ENCODE measurements around the gene ARL14. TPM values are rescaled to one million over a fixed set of nuclear protein-coding genes. Genes with fewer than 3 reads are reported as not detected.

ARL14 gene
- total RNA-seq, 1 donor = not detected

DNA sequence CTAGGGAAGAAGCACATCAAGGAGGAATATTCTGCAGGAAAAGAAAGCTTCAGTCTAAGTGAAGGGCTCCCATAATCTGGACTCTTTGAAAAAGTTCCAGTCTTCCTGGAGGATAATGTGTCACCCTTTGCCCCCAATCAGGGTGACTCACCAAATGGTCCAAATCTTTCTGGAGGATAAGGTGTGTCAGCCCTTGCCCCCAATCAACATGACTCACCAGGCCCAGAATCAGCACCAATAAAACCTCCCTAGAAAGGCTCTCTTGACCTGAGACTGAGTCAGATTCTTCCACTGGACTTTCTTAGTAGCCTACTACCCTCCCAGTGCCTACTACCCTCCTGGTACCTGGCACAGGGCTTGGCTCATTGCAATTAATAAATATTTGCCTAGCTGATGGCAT, 9.5 kb upstream of the ARL14 start:
- peaks cover 23% of the 10 kb centered on the region for H3K4me1 ChIP-seq (ENCODE audit: insufficient read depth, low read length)
- H2AFZ ChIP-seq (ENCODE audit: low read length) = no peak overlapping the region
- H3K4me2 ChIP-seq (ENCODE audit: insufficient read depth, low read length) = no peak overlapping the region
- H3K27me3 ChIP-seq (ENCODE audit: insufficient read depth, low read length) = no peaks in the 10 kb centered on the region
- H3K4me3 ChIP-seq (ENCODE audit: insufficient read depth, low read length) = no peak overlapping the region
- DNase-seq (ENCODE audit: insufficient read length, low spot score, missing footprints) = no peak
- H3K79me2 ChIP-seq (ENCODE audit: insufficient read depth, low read length) = no peaks in the 10 kb centered on the region
- H4K20me1 ChIP-seq (ENCODE audit: insufficient read depth, low read length) = no peaks in the 10 kb centered on the region
- H3K9me3 ChIP-seq (ENCODE audit: low read depth, low read length) = no peaks in the 10 kb centered on the region
- TF ChIP-seq, protein P1, sequence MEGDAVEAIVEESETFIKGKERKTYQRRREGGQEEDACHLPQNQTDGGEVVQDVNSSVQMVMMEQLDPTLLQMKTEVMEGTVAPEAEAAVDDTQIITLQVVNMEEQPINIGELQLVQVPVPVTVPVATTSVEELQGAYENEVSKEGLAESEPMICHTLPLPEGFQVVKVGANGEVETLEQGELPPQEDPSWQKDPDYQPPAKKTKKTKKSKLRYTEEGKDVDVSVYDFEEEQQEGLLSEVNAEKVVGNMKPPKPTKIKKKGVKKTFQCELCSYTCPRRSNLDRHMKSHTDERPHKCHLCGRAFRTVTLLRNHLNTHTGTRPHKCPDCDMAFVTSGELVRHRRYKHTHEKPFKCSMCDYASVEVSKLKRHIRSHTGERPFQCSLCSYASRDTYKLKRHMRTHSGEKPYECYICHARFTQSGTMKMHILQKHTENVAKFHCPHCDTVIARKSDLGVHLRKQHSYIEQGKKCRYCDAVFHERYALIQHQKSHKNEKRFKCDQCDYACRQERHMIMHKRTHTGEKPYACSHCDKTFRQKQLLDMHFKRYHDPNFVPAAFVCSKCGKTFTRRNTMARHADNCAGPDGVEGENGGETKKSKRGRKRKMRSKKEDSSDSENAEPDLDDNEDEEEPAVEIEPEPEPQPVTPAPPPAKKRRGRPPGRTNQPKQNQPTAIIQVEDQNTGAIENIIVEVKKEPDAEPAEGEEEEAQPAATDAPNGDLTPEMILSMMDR (IDR thresholded peaks at IDR 0.05; ENCODE audit: extremely low read depth, low read depth, low read length) = no peak
- no peak overlapping the region for H3K27ac ChIP-seq (ENCODE audit: low read depth, low read length)
- no peaks in the 10 kb centered on the region for H3K36me3 ChIP-seq (ENCODE audit: insufficient read depth, low read length)

DNA sequence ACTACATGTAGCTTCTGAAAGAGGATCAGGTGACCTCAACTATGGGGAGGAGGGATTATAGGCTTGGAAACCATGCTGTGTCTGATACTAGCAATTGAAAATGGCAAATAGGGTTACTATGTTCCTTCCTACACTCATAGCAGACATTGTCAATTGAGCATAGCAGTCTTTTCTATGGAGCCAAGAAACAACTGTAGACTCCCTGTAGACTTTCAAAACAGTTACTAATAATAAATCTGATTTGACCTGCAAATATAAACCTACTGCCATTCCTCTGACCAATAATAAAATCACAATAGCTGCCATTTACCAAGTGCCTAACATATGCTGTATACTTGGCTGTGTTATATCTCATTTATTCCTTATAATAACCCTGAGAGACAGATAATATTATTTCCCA, 8.5 kb upstream of the ARL14 start:
- Histone ChIP-seq H2AFZ (ENCODE audit: low read length) (no peak overlapping the region), H4K20me1 (ENCODE audit: insufficient read depth, low read length) (no peaks in the 10 kb centered on the region), H3K36me3 (ENCODE audit: insufficient read depth, low read length) (no peaks in the 10 kb centered on the region), H3K79me2 (ENCODE audit: insufficient read depth, low read length) (no peaks in the 10 kb centered on the region), H3K9me3 (ENCODE audit: low read depth, low read length) (no peaks in the 10 kb centered on the region), H3K27me3 (ENCODE audit: insufficient read depth, low read length) (no peaks in the 10 kb centered on the region), H3K4me3 (ENCODE audit: insufficient read depth, low read length) (no peak overlapping the region), H3K4me2 (ENCODE audit: insufficient read depth, low read length) (no peak overlapping the region), H3K27ac (ENCODE audit: low read depth, low read length) (no peak overlapping the region), H3K4me1 (ENCODE audit: insufficient read depth, low read length) (peaks cover 23% of the 10 kb centered on the region)
- no peak for DNase-seq (ENCODE audit: insufficient read length, low spot score, missing footprints)
- TF ChIP-seq, protein P1 (IDR thresholded peaks at IDR 0.05; ENCODE audit: extremely low read depth, low read depth, low read length) = no peak

DNA sequence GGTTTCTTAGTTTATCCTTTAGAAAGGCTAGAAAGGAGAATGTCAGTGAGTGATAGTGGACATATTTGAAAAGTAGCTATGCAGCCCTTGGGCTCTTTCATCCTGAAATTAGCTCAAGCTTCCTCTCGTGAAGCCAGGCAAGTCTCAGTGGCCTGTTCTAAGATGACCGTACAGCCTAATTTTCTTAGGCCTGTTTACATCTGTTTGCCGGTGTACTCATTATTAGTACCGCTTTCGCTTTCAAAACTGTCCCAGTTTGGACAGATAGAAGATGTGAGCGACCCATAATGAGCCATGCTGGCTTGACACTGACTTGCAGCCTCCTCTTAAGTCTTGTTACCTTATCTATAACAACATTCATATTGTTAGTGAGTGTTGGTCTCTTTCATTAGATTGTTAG, 5.7 kb upstream of the ARL14 start:
- H2AFZ ChIP-seq (ENCODE audit: low read length) = no peak overlapping the region

DNA sequence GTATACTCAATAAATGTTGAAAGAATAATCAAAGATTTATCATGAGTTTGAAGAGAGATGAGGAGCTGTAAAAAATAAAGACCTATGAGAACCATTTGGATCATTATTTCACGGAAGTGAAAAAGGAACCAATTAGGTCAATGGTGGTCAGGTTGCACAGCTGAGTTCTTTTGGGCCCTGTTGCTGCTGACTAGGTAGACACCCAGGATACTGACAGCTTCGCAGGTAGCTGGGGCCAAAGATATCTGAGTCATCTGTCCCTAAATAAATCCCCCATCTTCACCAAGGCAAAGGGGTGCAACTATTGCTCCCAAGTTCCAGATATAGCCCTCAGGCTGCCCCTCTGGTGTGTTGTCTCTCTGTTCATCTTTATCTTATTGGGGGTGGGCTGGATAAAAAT, 5.0 kb upstream of the ARL14 start:
- H3K9me3 ChIP-seq (ENCODE audit: low read depth, low read length) = no peaks in the 10 kb centered on the region
- TF ChIP-seq, protein P1 (IDR thresholded peaks at IDR 0.05; ENCODE audit: extremely low read depth, low read depth, low read length) = no peak
- no peaks in the 10 kb centered on the region for H3K36me3 ChIP-seq (ENCODE audit: insufficient read depth, low read length)
- no peak overlapping the region for H3K4me3 ChIP-seq (ENCODE audit: insufficient read depth, low read length)
- no peaks in the 10 kb centered on the region for H4K20me1 ChIP-seq (ENCODE audit: insufficient read depth, low read length)
- H2AFZ ChIP-seq (ENCODE audit: low read length) = no peak overlapping the region
- H3K4me2 ChIP-seq (ENCODE audit: insufficient read depth, low read length) = no peak overlapping the region
- no peaks in the 10 kb centered on the region for H3K27me3 ChIP-seq (ENCODE audit: insufficient read depth, low read length)
- H3K4me1 ChIP-seq (ENCODE audit: insufficient read depth, low read length) = peaks cover 10% of the 10 kb centered on the region
- H3K27ac ChIP-seq (ENCODE audit: low read depth, low read length) = no peak overlapping the region
- DNase-seq (ENCODE audit: insufficient read length, low spot score, missing footprints) = no peak
- H3K79me2 ChIP-seq (ENCODE audit: insufficient read depth, low read length) = no peaks in the 10 kb centered on the region

More for the DNA sequence above, 5.7 kb upstream of the ARL14 start:
- Histone ChIP-seq H3K9me3 (ENCODE audit: low read depth, low read length) (no peaks in the 10 kb centered on the region), H3K36me3 (ENCODE audit: insufficient read depth, low read length) (no peaks in the 10 kb centered on the region), H3K4me2 (ENCODE audit: insufficient read depth, low read length) (no peak overlapping the region), H3K27ac (ENCODE audit: low read depth, low read length) (no peak overlapping the region), H3K4me3 (ENCODE audit: insufficient read depth, low read length) (no peak overlapping the region), H3K4me1 (ENCODE audit: insufficient read depth, low read length) (peaks cover 15% of the 10 kb centered on the region), H4K20me1 (ENCODE audit: insufficient read depth, low read length) (no peaks in the 10 kb centered on the region), H3K27me3 (ENCODE audit: insufficient read depth, low read length) (no peaks in the 10 kb centered on the region), H3K79me2 (ENCODE audit: insufficient read depth, low read length) (no peaks in the 10 kb centered on the region)
- TF ChIP-seq, protein P1 (IDR thresholded peaks at IDR 0.05; ENCODE audit: extremely low read depth, low read depth, low read length) = no peak
- no peak for DNase-seq (ENCODE audit: insufficient read length, low spot score, missing footprints)

All from osteoblast (primary cell).